HG02852 (cell line): ENCODE data around the gene BTN1A1.
A peak's percentile ranks its signal among the peaks of the same experiment; 100 is the strongest.
"Not testable (repeated sequence)": the region's sequence is repeated elsewhere in the genome, so short reads cannot be mapped to it uniquely, and the experiment has no call there.

Experiments
- ATAC-seq: cut with Tn5 transposase; IDR thresholded peaks from one replicate; pipeline ENCODE4 v1.9.1; 2021; ENCODE audit warnings: mild to moderate bottlenecking, moderate library complexity; ENCODE audit not compliant: unreplicated experiment

The BTN1A1 gene

DNA sequence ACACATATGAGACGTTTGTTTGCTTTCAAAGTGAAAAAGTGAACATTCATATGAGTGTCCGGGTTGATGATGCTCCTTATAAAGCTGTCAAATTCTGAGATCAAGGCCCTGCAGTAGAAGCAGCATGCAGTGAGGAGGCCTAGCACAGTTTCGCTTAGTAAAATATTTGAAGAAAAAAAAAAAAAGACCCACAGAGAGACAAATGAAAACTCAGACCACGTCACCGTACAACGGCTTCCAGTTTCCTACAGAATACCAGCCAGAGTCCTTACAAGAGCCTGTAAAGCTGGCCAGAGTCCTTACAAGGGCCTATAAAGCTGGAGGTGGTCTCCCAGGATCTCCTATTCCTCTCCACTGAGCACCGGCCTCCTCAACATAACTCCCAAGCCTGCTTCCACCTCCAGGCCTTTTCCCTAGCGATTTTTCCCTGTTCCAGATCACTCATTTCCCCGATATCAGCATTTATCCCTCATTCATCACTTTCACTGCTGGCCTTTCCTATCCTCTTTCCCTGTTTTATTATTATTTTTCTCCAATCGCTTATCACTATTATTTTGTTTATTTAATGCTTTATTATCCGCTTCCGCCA, 36.6 kb downstream of the BTN1A1 start:
- ATAC-seq: no peak

DNA sequence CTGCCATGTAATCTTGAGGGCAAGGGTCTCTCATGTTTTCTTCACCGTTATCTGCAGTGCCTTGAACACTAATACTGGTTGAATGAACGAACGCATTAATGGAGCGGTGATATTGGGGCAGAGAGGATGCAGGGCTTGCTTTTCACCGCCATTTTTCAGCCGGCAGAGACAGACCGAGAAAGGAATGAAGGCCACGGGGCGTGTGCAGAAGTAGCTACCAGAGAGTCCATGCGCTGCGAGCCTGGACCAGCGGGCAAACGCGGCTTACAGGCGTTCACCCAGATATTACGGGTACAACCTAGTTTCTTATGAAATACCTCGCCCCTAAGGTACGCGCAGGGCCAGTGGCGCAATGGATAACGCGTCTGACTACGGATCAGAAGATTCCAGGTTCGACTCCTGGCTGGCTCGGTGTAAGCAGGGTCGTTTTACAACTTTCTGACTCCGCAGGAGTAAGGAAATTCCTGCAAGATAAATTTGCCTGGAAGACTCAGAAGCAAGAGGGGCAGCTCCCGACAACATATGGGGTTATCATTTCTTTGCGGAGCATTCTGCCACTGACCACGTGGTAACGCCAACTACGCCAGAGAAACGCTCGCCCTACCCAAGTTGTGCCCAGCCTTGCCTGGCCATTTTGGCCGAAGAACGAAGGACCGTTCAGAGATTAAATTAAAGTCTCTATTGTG, 37.2 kb downstream of the BTN1A1 start:
- peak; percentile 36 for ATAC-seq

DNA sequence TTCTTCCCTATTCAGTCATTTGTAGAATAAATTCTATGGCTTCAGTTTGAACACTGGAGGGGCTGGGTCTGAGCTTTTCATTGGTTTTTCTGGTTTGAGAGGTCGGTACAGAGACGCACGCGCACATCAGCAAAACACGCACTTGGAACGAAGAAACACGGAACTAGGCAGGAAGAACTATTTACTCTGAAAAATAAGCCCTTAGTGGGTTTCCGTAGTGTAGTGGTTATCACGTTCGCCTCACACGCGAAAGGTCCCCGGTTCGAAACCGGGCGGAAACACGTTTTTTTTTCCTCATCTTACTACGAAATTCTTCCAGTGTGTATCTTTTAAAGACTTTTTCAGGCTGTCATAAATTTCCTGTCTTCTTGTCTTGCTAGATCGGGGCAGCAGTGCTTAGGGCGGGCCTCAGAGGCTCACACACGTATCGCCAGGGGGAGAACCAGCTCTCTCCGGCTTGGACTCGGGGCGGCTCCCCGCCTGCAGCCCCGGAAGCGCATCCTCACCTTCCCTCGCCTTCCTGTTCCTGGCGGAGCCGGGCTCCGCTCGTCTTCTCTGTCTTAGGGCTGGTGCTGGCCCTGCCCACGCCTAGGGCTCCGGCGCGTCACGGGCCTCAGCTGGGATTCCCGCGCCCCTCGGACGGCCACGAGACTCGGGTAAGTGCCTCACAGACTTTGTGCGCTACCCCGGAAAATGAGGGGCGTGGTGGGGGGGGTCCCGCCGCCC, 37.9 kb downstream of the BTN1A1 start, which contains the start of gene HMGN4:
Gene HMGN4 (plus strand): TSS at position 521 of the 726 bp plus-strand sequence. CDS start 6,841 bp downstream, outside the sequence.
- peak; percentile 67 for ATAC-seq

DNA sequence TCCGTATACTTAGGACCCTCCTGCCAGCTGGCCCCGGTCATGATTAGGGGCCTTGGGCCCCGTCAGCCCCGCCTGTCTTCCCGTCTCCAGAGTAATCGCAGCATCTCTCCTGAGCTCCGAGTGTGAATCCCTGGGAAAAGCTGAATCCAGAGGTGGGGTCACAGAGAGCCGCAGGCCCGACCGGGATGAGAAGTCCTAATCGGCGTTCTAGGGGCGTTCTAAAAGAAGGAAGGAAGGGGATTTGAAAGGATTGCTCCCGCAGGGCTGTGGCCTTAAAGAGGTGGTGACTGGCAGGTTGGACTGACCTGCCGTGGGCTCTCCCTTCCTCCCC, 38.4 kb downstream of the BTN1A1 start:
- ATAC-seq: no peak

DNA sequence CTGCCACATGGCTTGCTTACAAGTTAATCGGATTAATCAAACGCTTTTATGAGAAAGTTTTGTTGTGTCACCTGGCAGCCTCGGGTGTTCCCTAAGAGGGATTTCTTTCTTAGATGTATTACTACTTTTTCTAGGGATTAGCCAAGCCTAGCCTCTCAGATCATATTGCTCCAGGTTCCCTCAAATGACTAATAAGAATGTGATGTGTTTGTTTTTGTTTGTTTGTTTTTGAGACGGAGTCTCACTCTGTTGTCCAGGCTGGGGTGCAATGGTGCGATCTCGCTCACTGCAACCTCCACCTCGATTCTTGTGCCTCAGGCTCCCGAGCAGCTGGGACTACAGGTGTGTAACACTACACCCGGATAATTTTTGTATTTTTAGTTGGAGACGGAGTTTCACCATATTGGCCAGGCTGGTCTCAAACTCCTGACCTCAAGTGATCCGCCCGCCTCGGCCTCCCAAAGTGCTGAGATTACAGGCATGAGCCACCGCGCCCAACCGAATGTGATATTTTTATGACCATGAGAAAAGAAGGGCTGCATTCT, 39.0 kb downstream of the BTN1A1 start:
- no peak for ATAC-seq

DNA sequence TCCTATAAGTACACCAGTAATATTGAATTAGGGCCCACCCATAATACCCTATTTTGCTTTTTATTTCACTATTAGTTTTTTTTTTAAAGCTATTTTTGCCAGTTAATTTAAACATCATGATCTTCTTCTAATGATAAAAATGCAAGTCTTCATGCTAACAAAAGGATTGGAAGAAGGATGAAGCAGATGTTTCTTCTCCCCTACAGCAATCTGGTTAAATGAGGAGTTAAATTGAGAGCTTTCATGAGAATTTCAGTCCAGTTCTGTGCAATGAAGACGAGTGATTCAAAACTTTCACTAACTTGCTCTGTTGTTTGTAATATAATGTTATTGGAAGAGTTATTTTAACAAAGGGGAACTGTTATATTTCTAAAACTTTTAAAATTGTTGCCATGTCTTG, 41.5 kb downstream of the BTN1A1 start:
- no peak for ATAC-seq

DNA sequence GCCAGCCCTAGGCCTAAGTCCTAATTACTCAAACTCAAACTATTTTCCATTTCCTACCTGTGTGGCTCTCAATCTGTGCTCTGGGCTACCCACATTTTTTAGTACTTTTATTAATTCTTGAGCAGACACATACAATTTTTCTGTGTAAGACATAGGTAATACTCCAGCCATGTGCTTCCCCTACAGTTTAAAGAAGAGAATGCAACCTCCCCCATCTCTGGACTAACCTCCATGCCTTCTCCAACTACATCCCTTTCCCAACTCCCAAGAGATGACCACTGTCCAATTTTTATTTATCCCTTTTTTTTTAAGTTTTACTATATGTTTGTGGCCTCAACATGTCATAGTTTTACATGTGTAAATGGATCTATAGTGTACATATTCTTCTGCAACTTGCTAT, 43.9 kb downstream of the BTN1A1 start:
- ATAC-seq: no peak

DNA sequence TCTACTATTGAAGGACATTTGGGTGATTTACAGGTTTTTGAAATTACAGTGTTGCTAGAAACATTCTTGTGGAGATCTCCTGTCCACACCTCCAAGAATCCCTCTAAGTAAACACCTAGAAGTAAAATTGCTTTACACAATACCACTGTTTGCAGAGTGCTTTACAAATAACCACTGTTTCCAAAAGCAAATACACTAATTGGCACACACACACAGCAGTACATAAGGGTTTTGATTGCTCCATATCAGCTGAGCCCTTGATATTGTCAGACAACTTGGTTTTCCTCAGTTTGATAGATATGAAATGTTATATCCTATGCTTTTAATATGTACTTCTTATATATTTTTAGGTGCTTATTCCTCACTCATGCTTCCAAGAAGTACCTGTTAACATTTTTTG, 44.4 kb downstream of the BTN1A1 start:
- no peak for ATAC-seq

DNA sequence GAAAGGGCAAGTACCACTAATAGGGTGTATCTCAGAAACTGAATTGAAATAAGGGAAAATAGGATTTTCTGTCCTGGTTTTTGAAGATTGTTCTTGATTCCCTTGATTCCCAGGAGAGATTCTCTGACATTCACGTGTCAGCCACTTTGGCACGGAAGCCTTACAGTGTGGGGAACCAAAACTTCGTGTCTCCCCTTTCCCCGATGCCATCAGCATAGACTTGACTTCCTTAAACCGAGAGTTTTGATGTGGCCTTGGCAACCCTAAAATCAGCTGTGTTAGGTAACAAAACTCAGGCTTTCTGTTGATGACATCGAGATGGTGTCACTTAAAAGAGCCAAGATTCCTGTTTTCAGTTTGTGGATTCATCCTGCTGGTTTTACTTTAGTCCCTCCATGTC, 45.5 kb downstream of the BTN1A1 start:
- ATAC-seq: no peak

DNA sequence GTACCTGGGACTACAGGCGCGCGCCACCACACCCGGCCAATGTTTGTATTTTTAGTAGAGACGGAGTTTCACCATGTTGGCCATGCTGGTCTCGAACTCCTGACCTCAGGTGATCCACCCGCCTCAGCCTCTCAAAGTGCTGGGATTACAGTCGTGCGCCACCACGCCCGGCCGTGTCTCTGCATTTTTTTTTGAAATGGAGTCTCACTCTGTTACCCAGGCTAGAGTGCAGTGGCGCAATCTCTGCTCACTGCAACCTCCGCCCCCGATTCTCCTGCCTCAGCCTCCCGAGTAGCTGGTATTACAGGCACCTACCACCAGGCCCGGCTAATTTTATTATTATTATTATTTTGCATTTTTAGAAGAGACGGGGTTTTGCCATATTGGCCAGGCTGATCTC, 47.3 kb downstream of the BTN1A1 start:
- ATAC-seq: not testable (repeated sequence)

DNA sequence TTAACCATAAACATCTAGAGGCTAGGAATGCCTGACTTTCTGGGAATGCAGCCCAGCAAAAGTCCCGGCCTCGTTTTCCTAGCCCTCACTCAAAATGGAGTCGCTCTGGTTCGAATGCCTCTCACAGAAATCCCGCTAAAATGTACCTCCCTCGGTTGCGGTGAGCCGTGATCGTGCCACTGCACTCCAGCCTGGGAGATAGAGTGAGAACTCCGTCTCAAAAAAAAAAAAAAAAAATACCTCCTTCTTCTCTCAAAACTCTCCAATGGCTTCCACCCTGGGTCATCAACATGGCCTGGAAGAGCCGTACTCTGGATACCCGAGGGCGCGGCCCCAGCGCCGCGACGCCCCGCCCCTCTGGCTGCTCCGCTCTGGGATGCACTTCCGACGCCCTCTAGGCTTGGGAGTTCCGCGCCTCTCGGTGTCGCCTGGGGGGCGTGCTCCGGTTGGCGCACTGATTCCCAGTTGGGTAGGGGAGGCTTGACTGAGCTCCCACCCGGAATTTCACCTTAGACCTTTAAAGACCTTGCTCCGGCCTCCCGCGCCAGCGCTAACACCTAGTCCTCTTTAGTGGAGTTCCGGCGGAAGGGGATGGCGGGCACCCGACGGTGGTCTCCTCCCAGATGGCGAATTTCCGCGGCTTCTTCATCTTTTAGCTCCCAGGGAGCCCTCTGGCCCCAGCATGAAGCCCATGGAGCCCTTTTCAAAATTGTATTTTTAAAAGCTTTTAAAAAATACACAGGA, 50.3 kb downstream of the BTN1A1 start:
- peak; percentile 32 for ATAC-seq

DNA sequence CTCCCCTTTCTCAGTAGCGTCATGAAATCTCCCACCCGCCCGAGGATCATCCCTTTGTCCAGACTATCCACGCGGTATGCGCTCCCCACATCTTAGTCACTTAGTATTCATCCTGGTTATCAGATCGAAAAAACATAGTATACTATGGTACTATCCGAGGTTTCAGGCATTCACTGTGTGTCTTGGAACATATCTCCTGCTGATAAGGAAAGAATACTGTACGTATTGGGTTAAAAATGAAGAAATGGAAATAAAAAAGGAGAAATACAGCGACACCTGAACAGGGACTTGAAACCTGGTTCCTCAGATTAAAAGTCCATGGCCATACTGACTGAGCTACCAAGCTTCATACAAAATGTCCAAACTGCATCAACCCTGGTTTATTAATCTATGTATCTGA, 52.1 kb downstream of the BTN1A1 start:
- no peak for ATAC-seq

DNA sequence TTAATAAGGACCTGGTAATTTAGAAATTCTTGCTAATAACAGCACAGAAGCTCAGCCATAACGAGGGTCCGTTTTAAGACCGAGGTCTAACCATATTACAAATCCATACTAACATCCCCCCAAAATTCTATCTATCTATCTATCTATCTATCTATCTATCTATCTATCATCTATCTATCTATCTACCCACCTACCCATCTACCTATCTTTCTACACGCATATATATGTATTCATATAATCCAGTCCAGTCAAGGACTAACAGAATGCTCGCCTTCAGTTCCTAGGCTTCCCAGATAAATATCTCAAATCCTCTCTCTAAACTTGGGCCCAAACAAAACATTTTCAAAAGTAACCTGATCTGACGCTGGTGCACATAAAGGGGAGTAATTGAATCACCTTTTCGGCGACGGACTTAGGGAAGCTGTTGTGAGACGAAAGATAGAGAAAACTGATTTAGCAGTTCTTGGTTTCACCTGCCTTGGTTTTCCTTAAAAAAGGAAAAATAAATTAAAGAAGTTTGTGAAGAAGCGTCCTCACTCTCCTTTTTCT, 52.6 kb downstream of the BTN1A1 start:
- ATAC-seq: no peak

DNA sequence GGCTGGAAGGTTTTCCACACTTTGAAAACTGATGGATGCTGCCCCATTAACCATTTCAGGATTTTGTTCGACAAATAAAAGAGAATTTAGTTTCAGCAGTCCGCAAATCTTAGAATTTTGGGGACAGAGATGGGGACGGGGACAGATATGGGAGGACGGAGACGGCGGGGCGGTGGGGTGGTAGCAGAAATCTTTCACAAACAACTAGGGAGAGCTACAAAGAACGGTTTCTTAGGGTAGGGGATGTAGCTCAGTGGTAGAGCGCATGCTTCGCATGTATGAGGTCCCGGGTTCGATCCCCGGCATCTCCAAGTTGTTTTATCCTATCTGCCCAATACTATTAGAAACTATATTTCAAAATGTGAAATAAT, 53.1 kb downstream of the BTN1A1 start:
- no peak for ATAC-seq

DNA sequence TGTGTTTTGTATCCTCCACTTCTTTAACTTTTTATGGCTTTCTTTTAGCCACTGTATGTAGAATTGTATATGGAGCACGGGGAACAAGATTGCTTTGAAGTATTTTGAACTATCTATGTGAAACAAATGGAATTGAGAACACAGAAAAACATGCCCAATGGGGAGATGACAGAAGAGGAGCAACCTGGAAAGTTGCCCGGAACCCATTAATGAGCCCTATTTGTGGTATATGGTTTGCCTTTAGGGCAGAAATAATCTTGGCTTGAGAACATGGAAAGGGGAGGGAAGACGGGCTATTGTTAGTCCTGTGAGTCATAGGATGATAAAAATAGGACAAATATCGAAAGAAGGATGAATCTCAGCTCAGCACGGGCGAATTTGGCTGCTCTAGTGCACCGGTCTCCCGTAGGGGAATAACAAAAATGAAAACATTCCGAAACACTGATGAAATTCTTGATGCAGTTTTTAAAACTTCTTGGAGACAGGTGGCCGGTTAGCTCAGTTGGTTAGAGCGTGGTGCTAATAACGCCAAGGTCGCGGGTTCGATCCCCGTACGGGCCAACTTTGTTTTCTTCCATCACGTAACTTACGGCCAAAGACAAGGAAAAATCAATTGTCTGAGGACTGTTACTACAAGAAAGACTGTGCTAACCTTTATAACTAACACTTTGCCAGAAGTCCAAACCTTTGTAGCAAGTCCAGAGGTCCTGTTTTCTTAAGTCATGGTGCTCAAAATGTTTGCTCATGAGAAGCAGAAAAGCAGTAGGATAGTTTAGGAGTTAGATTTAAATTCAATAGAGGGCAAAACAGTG, 53.7 kb downstream of the BTN1A1 start:
- peak; percentile 45 for ATAC-seq

DNA sequence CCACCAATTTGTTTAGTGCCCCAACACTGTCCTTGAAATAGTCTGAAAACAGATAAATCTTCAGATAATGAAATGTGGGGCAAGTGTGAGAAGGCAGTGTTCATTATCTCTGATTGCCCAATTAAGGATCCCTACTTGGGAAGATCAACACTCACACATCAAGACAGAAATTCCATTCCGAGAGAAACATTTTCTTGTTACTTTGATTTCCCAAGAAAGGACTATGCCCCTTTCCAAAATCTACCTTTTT, 54.3 kb downstream of the BTN1A1 start:
- no peak for ATAC-seq

DNA sequence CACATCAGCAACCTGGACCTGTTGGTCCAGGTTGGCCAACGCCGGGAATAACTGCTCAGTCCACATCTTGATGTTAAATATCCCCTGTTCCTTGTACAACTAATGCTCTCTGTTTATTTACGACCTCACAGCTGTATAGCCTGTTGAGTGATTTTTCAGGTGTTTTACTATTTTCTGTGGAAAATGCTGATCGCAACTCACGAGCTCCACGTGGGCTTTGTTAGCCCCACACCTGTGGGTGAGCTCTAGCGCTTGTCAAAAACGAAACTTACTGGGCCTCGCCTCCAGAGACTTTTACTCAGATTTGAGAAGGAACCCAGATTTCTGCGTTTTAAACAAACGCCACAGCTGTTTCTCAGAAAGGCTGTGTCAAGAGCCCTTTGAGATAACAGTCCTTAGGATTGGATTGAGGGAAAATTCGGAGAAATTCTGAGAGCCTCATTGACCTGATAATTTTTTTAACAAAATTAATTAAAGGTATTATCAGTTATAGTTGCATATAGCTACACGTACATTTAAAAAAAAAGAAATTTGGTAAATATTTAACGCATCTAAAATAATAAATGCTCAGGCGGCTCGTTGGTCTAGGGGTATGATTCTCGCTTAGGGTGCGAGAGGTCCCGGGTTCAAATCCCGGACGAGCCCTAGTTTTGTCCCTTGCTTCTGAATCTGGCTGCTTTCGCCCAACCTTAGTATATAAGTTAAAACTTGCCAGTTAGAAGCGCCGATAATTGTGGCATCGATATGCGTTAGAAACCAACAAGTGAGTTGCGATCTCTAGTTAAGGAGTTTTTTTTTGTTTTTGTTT, 54.8 kb downstream of the BTN1A1 start:
- no peak for ATAC-seq

DNA sequence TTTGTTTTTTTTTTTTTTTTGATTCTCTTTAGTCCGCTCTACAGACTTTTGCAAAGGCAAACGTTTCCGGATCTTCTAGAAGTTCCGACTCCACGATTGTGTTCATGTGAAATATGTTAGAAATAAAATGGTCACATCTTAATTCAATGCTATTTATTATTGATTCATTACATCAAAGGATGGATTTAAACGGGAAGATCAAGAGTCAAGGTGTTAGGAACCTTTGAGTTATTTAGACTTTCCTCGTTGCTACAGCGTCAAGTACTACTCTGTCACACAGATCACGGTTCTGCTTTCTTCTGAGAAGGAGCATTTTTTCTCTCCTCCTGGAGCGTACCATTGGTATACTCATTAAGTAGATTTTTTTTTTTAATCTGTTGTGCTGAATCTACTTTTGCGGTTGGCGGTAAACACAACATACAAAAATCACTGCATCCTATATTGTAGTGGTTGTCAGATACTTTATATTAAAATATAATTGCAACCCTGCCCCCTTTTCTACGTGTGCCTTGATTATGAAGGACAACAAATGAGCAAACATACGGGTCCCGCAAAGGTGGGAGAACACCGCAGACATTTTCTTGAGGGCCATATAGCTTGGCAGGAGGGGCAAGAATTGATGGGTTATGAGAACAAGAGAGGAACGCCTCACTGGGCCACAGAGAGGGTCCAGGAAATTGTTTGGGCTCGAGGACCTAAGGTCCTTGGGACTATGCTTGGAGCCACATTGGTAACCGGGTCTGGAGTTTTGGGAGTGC, 55.6 kb downstream of the BTN1A1 start:
- no peak for ATAC-seq
